DMS 273 (cell line): ENCODE results near the gene SGIP1.

Experiments
- DNase-seq: peaks from one replicate; lab custom pipeline; 2025; ENCODE audit not compliant: unreplicated experiment; lab: John Stamatoyannopoulos, UW

SGIP1 gene

GRCh38 chr1:66676613-66677298 lies 142.8 kb downstream of the SGIP1 start:
- no peak for DNase-seq

GRCh38 chr1:66678146-66678545 lies 144.2 kb downstream of the SGIP1 start:
- DNase-seq = no peak

- DNase-seq = no peak
Observed at GRCh38 chr1:66679140-66679539, 145.2 kb downstream of the SGIP1 start.

- no peak for DNase-seq
Observed at GRCh38 chr1:66681686-66682085, 147.7 kb downstream of the SGIP1 start.

- DNase-seq = no peak
Observed at GRCh38 chr1:66682106-66682505, 148.2 kb downstream of the SGIP1 start.

- DNase-seq = no peak
Observed at GRCh38 chr1:66684353-66684752, 150.4 kb downstream of the SGIP1 start.

GRCh38 chr1:66685265-66685664 lies 151.3 kb downstream of the SGIP1 start:
- no peak for DNase-seq

GRCh38 chr1:66685670-66686069 lies 151.7 kb downstream of the SGIP1 start:
- DNase-seq = no peak

GRCh38 chr1:66686406-66686805 lies 152.5 kb downstream of the SGIP1 start:
- no peak for DNase-seq

- no peak for DNase-seq
Observed at GRCh38 chr1:66687358-66687757, 153.4 kb downstream of the SGIP1 start.

- no peak for DNase-seq
Observed at GRCh38 chr1:66690666-66691381, 156.9 kb downstream of the SGIP1 start.

GRCh38 chr1:66692681-66693080 lies 158.7 kb downstream of the SGIP1 start:
- DNase-seq = no peak

GRCh38 chr1:66693856-66694255 lies 159.9 kb downstream of the SGIP1 start:
- DNase-seq = no peak

GRCh38 chr1:66695116-66695515 lies 161.2 kb downstream of the SGIP1 start:
- DNase-seq = no peak

GRCh38 chr1:66696771-66697170 lies 162.8 kb downstream of the SGIP1 start:
- DNase-seq = peak; percentile 2

GRCh38 chr1:66699213-66699612 lies 165.3 kb downstream of the SGIP1 start:
- DNase-seq = no peak

GRCh38 chr1:66704177-66704875 lies 170.4 kb downstream of the SGIP1 start:
- DNase-seq = no peak

GRCh38 chr1:66705110-66705509 lies 171.2 kb downstream of the SGIP1 start:
- DNase-seq = no peak

- peak; percentile 18 for DNase-seq
Observed at GRCh38 chr1:66711420-66711819, 177.5 kb downstream of the SGIP1 start.

- no peak for DNase-seq
Observed at GRCh38 chr1:66712839-66713238, 178.9 kb downstream of the SGIP1 start.

GRCh38 chr1:66723985-66724384 lies 190.0 kb downstream of the SGIP1 start:
- DNase-seq = no peak
